SK-N-MC (cell line): ENCODE data around the gene DENND5B.

Experiments
- DNase-seq: peaks from one replicate; pipeline ENCODE4 v3.0.0-alpha.2; 2011; ENCODE audit warnings: low read depth, low spot score
- H3K27ac ChIP-seq: fragments of 200-600 bp; sonication (generic); 2 replicates; pipeline ENCODE4 v1.5.1; 2016; ENCODE audit warnings: mixed run types
- H3K36me3 ChIP-seq: fragments of 200-600 bp; sonication (generic); 2 replicates; pipeline ENCODE4 v1.6.1; 2017; ENCODE audit warnings: antibody characterized with exemption, low read length, mixed read lengths; ENCODE audit not compliant: insufficient read depth
- H3K4me3 ChIP-seq: fragments of 200-600 bp; sonication (generic); 2 replicates; pipeline ENCODE4 v1.5.1; 2016
- H3K9ac ChIP-seq: fragments of 200-600 bp; sonication (generic); 2 replicates; pipeline ENCODE4 v1.8.0; 2017; ENCODE audit warnings: mixed run types, mixed read lengths; ENCODE audit not compliant: insufficient read length
- H3K9me3 ChIP-seq: fragments of 200-600 bp; sonication (generic); 2 replicates; pipeline ENCODE4 v1.6.1; 2017; ENCODE audit warnings: low read depth, mild to moderate bottlenecking, antibody characterized with exemption, low read length, moderate library complexity, mixed read lengths
- EZH2 ChIP-seq: fragments of 200-600 bp; sonication (generic); IDR thresholded peaks from one replicate; pipeline ENCODE4 v1.6.1; 2017; ENCODE audit warnings: antibody characterized with exemption
- FOXP2 ChIP-seq: optimal IDR thresholded peaks from 2 replicates; pipeline ENCODE3; 2011; ENCODE audit warnings: mild to moderate bottlenecking, moderate library complexity; ENCODE audit not compliant: insufficient read depth; ENCODE audit errors: extremely low read length, control extremely low read depth
- POLR2AphosphoS5 ChIP-seq: IDR thresholded peaks from 2 replicates; pipeline ENCODE4 v1.6.1; 2012; ENCODE audit warnings: mild to moderate bottlenecking, low read depth, low read length, borderline replicate concordance

Gene DENND5B

DNA sequence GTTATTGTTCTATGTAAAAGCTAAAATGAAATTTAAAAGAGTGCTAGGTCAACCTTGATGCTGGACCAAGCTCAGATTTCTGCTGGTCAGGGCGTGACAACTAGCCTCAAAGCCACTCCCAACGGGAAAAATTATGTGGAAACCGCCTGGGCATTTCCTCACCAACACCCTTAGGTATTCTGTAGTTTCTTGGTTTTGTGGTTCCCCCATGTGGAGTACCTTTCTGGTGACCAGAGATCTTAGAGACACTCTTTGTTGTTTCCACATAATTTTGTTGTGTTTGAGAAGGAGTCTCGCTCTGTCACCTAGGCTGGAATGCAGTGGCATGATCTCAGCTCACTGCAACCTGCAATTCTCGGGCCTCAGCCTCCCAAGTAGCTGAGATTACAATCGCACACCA lies 119.9 kb downstream of the DENND5B start:
- TF ChIP-seq POLR2AphosphoS5 (no peak), FOXP2 (no peak), EZH2 (no peak)
- Histone ChIP-seq H3K9ac (no peak overlapping the region), H3K4me3 (no peak overlapping the region), H3K9me3 (no peaks in the 10 kb centered on the region), H3K27ac (no peak overlapping the region), H3K36me3 (no peaks in the 10 kb centered on the region)
- no peak for DNase-seq

- H3K27ac ChIP-seq, result no peak overlapping the region
- no peak overlapping the region for H3K9ac ChIP-seq
- no peak for TF ChIP-seq FOXP2
- TF ChIP-seq EZH2, result no peak
- no peak for TF ChIP-seq POLR2AphosphoS5
- no peaks in the 10 kb centered on the region for H3K36me3 ChIP-seq
- H3K4me3 ChIP-seq, result no peak overlapping the region
- DNase-seq, result no peak
- H3K9me3 ChIP-seq, result no peaks in the 10 kb centered on the region
Measured at GRCh38 chr12:31470459-31470858, 120.5 kb downstream of the DENND5B start.

- no peak overlapping the region for H3K4me3 ChIP-seq
Measured at GRCh38 chr12:31466768-31467167, 124.2 kb downstream of the DENND5B start.

GRCh38 chr12:31465002-31465401 lies 125.9 kb downstream of the DENND5B start:
- Histone ChIP-seq H3K9me3 (no peaks in the 10 kb centered on the region), H3K4me3 (no peak overlapping the region), H3K36me3 (no peaks in the 10 kb centered on the region), H3K9ac (no peak overlapping the region), H3K27ac (no peak overlapping the region)
- TF ChIP-seq EZH2 (no peak), POLR2AphosphoS5 (no peak), FOXP2 (no peak)
- DNase-seq, result no peak

More at GRCh38 chr12:31466768-31467167, 124.2 kb downstream of the DENND5B start:
- H3K9me3 ChIP-seq, result no peaks in the 10 kb centered on the region
- H3K9ac ChIP-seq, result no peak overlapping the region
- TF ChIP-seq FOXP2, result no peak
- no peak for TF ChIP-seq EZH2
- no peak for TF ChIP-seq POLR2AphosphoS5
- DNase-seq, result no peak
- H3K27ac ChIP-seq, result no peak overlapping the region
- no peaks in the 10 kb centered on the region for H3K36me3 ChIP-seq

DNA sequence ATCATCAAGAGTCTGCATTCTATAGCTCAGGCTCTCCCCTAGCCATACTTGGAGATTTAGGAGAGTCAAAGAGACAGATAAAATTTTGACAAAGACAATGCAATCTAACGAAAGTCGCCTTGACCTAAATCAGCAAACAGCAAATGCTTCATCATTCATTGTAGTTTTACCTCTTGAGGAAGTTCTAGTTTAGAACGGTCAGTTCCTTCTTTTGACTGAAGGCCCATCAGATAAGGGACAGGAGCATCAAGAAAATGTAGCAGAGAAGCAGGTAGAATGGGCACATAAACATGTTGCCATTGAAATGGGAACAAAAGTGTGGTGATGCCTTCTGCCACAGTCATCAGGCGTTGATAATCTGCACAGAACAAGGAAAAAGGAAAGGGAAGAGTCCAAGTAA lies 130.9 kb downstream of the DENND5B start:
- no peak overlapping the region for H3K27ac ChIP-seq
- TF ChIP-seq FOXP2, result no peak
- no peak overlapping the region for H3K9ac ChIP-seq
- H3K9me3 ChIP-seq, result no peaks in the 10 kb centered on the region
- DNase-seq, result no peak
- no peak overlapping the region for H3K4me3 ChIP-seq
- no peaks in the 10 kb centered on the region for H3K36me3 ChIP-seq

GRCh38 chr12:31456562-31456961 lies 134.4 kb downstream of the DENND5B start:
- Histone ChIP-seq H3K4me3 (no peak overlapping the region), H3K9ac (no peak overlapping the region), H3K9me3 (no peaks in the 10 kb centered on the region), H3K27ac (no peak overlapping the region), H3K36me3 (no peaks in the 10 kb centered on the region)
- no peak for DNase-seq
- no peak for TF ChIP-seq FOXP2
- TF ChIP-seq EZH2, result no peak
- no peak for TF ChIP-seq POLR2AphosphoS5

DNA sequence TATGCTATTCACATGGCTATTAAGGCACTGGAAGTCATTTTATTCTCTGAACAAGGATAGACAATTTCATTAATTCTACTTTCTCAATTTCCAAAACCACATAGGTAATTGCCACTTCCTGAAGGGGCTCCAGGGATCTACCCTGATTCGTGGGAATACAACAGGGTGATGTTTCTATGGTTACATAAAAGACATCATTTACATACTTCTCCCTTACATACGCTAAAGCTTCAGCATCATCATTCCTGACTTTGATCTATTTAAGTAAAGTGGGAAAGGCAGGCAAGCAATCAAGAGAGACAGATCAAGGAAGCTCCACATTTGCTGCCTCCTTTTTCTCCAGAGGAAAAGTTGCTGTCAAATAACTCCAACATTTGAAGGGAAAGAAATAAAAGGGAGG lies 146.2 kb downstream of the DENND5B start:
- no peak overlapping the region for H3K4me3 ChIP-seq
- no peak overlapping the region for H3K9ac ChIP-seq
- H3K27ac ChIP-seq, result no peak overlapping the region
- DNase-seq, result peak; percentile 32
- H3K9me3 ChIP-seq, result no peaks in the 10 kb centered on the region
- no peaks in the 10 kb centered on the region for H3K36me3 ChIP-seq
- TF ChIP-seq POLR2AphosphoS5 (no peak), EZH2 (no peak), FOXP2 (no peak)

DNA sequence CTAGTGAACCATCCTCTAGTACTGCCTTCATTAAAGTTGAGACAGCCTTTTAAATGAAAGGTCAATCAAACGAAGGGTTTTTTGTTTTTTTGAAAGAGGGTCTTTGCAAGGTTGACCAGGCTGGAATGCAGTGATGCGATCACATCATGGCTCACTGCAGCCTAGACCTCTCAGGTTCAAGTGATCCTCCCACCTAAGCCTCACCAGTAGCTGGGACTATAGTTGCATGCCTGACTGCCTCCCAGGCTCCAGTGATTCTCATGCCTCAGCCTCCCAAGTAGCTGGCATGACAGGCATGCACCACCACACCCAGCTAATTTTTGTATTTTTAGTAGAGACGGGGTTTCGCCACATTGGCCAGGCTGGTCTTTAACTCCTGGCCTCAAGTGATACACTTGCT lies 150.3 kb downstream of the DENND5B start:
- TF ChIP-seq POLR2AphosphoS5, result no peak
- no peak for TF ChIP-seq FOXP2
- no peak for TF ChIP-seq EZH2
- Histone ChIP-seq H3K36me3 (no peaks in the 10 kb centered on the region), H3K27ac (no peak overlapping the region), H3K4me3 (no peak overlapping the region), H3K9ac (no peak overlapping the region), H3K9me3 (no peaks in the 10 kb centered on the region)
- DNase-seq, result no peak

GRCh38 chr12:31440134-31440533 lies 150.8 kb downstream of the DENND5B start:
- no peak overlapping the region for H3K9ac ChIP-seq
- no peak for DNase-seq
- no peak overlapping the region for H3K27ac ChIP-seq
- no peak overlapping the region for H3K4me3 ChIP-seq
- TF ChIP-seq EZH2 (no peak), FOXP2 (no peak), POLR2AphosphoS5 (no peak)
- no peaks in the 10 kb centered on the region for H3K9me3 ChIP-seq
- no peaks in the 10 kb centered on the region for H3K36me3 ChIP-seq

GRCh38 chr12:31431721-31432240 lies 159.2 kb downstream of the DENND5B start:
- H3K9ac ChIP-seq, result no peak overlapping the region
- no peak overlapping the region for H3K4me3 ChIP-seq
- no peak for DNase-seq
- H3K9me3 ChIP-seq, result no peaks in the 10 kb centered on the region
- no peak overlapping the region for H3K27ac ChIP-seq
- H3K36me3 ChIP-seq, result no peaks in the 10 kb centered on the region
- TF ChIP-seq FOXP2 (no peak), EZH2 (no peak), POLR2AphosphoS5 (no peak)
